Cardiac fibroblast (primary cell): ENCODE results near the gene CBX5.
"Not testable (repeated sequence)": the region's sequence is repeated elsewhere in the genome, so short reads cannot be mapped to it uniquely, and the experiment has no call there.

Experiments used
- DNase-seq, 2 donors: peaks; one replicate each; pipeline versions ENCODE4 v3.0.0 to v3.0.0-alpha.2; 2010; ENCODE audit warnings: low read depth in 2 of 2
- H3K4me3 ChIP-seq, 2 donors: replicated peaks in 1 of 2; 1 replicate in 1 of 2; 2 replicates in 1 of 2; pipeline ENCODE4 v1.5.1; 2011; ENCODE audit warnings: low read depth in 2 of 2, low read length in 2 of 2, mild to moderate bottlenecking in 2 of 2, moderate library complexity in 1 of 2
- TF ChIP-seq, protein P1 (sequence below): IDR thresholded peaks from one replicate; pipeline ENCODE4 v1.5.1; 2011; ENCODE audit warnings: low read depth, mild to moderate bottlenecking, low read length, inconsistent platforms

CBX5 gene

DNA sequence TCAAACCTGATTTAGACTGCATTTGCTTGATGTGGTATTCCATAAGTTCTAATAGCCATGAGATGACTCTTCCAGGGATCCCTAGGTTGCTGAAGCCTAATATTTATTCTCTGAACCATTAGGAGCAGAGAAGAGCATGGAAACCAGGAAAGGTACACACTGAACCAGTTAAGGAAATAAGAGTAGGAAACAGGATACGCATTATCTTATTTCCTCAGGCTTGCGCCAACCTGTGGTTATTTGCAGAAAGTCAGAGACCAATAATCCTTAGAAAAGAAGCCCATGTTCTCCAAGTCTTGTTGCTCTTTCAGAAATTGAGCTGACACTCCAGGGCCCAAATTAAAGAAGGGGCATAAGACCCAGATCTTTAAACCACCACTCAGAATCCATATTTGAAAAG, 49.4 kb downstream of the CBX5 start:
- TF ChIP-seq, protein P1, sequence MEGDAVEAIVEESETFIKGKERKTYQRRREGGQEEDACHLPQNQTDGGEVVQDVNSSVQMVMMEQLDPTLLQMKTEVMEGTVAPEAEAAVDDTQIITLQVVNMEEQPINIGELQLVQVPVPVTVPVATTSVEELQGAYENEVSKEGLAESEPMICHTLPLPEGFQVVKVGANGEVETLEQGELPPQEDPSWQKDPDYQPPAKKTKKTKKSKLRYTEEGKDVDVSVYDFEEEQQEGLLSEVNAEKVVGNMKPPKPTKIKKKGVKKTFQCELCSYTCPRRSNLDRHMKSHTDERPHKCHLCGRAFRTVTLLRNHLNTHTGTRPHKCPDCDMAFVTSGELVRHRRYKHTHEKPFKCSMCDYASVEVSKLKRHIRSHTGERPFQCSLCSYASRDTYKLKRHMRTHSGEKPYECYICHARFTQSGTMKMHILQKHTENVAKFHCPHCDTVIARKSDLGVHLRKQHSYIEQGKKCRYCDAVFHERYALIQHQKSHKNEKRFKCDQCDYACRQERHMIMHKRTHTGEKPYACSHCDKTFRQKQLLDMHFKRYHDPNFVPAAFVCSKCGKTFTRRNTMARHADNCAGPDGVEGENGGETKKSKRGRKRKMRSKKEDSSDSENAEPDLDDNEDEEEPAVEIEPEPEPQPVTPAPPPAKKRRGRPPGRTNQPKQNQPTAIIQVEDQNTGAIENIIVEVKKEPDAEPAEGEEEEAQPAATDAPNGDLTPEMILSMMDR, result no peak
- H3K4me3 ChIP-seq, result no peak overlapping the region
- DNase-seq, result no peak

DNA sequence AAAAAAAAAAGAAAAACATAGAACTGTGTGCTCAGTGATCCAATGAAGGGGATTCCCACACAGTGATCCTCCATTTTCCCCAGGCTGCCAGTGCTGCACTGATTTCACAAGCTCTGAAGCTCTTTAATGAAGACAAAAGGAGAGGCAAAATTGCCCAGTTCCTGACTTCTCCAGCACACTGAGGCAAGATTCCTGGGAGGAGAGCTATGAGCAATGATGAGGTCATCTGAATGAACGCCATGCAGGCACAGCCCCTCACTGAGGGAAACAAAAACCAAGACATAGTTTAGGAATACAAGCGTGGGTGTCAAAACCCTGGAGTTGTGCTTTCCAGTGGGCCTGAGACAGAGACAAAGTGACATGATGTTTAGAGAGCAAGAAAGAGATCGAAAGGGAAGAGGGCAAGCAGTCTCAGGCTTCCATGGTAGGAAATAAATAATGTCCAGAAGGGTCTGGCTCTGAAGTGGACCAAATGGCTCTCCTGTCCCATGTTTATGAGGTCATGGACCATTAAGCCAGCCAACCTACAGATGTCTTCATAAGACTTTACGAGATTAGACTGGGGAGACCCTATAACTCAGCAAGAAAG, 50.2 kb downstream of the CBX5 start:
- TF ChIP-seq, protein P1, result no peak
- peak; percentile 91 to 96 for DNase-seq
- H3K4me3 ChIP-seq, result no peak overlapping the region

DNA sequence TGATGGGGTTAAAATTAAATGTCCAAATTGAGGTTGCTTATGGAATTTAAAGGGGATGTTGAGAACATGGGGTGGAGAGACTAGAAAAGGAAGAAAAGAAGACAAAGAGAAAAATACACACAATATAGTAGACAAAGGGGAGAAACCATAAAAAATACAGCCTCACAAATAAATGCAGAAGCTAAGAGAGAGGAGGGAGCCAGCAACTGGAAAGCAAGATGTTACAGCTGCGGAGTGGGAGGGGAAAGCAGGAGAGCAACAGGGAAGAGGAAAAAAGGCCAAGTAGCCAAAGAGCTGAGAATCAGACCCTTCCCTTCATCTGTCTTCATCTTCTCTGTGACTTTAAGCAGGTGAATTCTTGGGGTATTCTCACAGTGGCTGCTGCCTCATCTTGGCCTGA, 51.5 kb downstream of the CBX5 start:
- TF ChIP-seq, protein P1, result no peak
- no peak overlapping the region for H3K4me3 ChIP-seq
- DNase-seq, result no peak

DNA sequence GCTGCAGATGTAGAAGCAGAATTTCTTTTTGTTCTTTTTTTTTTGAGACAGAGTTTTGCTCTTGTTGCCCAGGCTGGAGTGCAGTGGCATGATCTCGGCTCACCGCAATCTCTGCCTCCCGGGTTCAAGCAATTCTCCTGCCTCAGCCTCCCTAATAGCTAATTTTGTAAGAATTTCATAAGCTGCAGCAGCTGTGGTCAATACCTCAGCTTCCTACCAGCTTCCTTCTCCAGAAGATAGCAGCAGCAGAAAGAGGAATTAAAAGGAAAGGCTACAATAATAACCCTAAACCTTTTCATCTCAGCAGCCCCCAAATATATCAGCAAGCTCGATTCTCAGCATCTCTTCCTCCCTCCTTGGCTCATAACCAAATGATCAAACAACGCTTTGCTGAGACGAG, 52.0 kb downstream of the CBX5 start:
- not testable (repeated sequence) for DNase-seq, H3K4me3 ChIP-seq

DNA sequence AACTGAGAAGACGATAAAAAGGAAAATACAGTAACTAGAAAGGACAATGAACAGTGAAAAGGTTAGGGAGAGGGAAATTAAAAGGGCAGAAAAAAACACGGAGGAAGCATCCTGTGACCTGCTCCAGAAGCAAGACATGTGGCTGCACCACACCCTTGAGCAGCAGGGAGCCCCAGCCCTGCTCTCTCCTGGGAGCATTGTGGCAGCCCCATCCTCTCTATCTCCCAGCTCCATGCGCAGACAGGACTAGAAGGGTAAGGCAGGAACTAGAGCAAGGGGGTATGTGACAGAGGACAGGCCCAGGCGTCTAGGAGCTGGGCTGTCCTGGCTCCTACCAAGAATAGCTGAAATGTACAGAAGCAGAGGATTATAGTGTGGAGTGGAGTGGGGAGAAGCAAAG, 52.5 kb downstream of the CBX5 start:
- no peak overlapping the region for H3K4me3 ChIP-seq
- no peak for DNase-seq
- TF ChIP-seq, protein P1, result no peak

DNA sequence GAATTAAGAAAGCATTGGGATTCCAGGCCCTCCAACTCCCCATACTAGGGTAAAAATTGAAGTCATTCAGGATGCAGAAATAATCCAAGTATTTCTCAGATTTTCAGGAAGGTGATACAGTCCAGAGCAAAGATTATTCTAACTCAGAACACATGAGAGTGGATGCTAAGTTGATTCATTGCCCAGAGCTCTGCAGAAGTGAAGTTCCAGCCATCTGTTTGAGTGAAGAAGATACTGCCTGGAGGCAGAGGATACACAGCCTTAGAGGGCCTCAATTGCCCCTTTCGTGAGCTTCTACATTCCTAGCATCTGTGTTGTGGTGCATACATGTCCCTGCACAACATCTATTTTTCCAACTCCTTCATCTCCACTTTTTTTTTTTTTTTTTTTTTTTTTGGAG, 54.3 kb downstream of the CBX5 start:
- no peak for DNase-seq
- H3K4me3 ChIP-seq, result no peak overlapping the region
- TF ChIP-seq, protein P1, result no peak

DNA sequence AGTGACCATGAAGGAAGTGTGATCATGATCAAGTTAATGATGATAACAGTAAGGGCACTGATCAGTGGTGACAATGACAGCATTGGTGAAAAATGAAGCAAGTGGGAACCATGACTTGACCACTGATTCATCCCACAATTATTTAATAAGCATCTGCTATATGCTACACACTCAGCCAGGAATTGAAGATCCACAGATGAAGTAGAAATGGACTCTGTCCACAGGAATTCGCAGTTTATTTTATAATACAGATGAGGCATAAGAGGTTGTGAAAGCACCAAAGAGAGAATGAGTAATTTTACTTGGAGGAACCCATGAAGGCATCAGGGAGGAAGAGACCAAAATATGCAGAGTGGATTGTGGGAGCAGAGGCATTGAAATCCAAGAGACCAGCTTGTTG, 57.3 kb downstream of the CBX5 start:
- TF ChIP-seq, protein P1, result no peak
- DNase-seq, result peak; percentile 65 to 96
- H3K4me3 ChIP-seq, result no peak overlapping the region
